Adrenal gland (tissue), 12 donors: ENCODE results near the gene ATXN1. TPM values are rescaled to one million over a fixed set of nuclear protein-coding genes. Genes with fewer than 3 reads are reported as not detected.

Experiments used
- DNase-seq, 7 donors: peaks; one replicate each; pipeline ENCODE4 v3.0.0-alpha.2; 2019 to 2020
- H3K27ac ChIP-seq, 5 donors: fragments of 200-600 bp; sonication (generic) in 4 of 5; 1 replicate in 3 of 5; 2 replicates in 2 of 5; pipeline versions ENCODE4 v1.5.1 to v1.8.0; 2016 to 2020; ENCODE audit warnings: mild to moderate bottlenecking in 1 of 5
- H3K27me3 ChIP-seq: fragments of 200-600 bp; 2 replicates; pipeline ENCODE4 v1.8.0; 2021
- H3K36me3 ChIP-seq, 2 donors: fragments of 200-600 bp; replicated peaks in 1 of 2; 1 replicate in 1 of 2; 2 replicates in 1 of 2; pipeline versions ENCODE4 v1.5.1 to v1.8.0; 2018 to 2022
- H3K4me1 ChIP-seq, 2 donors: fragments of 200-600 bp; replicated peaks in 1 of 2; 1 replicate in 1 of 2; 2 replicates in 1 of 2; pipeline versions ENCODE4 v1.5.1 to v1.8.0; 2018 to 2021
- H3K4me3 ChIP-seq, 4 donors: fragments of 200-600 bp; sonication (generic) in 3 of 4; one replicate each; pipeline ENCODE4 v1.5.1; 2016 to 2018
- H3K9me3 ChIP-seq, 3 donors: fragments of 200-600 bp; sonication (generic) in 1 of 3; replicated peaks in 1 of 3; 1 replicate in 2 of 3; 2 replicates in 1 of 3; pipeline versions ENCODE4 v1.5.1 to v1.8.0; 2016 to 2021
- POLR2A ChIP-seq, 2 donors: fragments of 450-650 bp; IDR thresholded peaks; one replicate each; pipeline ENCODE4 v1.6.1; 2017; ENCODE audit warnings: antibody characterized with exemption in 2 of 2, mild to moderate bottlenecking in 2 of 2, moderate library complexity in 1 of 2
- WGBS, 4 donors: extraction: QIAGEN DNeasy Blood & Tissue Kit in 2 of 4; methylation state at CpG; one replicate each; pipeline versions ENCODE4 v1.1.5 to v1.1.7; 2013 to 2017; 5-methylcytosine and 5-hydroxymethylcytosine counted together
- intact Hi-C, 2 donors: fragments of 100-400 bp; cut with DNase I; formaldehyde crosslinking; loops; one replicate each; pipeline versions ENCODE4 v1.14.1 to v1.15.0; 2022 to 2023
- polyA plus RNA-seq, 3 donors: library from polyadenylated mRNA; stranded (reverse); fragments of 200-250 nt in 2 of 3; fragments of 350-450 nt in 1 of 3; fragmentation: Illumina TruSeq in 1 of 3; extraction: RNeasy Lipid Tissue Mini Kit (QIAGEN cat#74804) in 1 of 3; gene quantifications; one replicate each; pipeline ENCODE4 v1.2.3, GENCODE V29; 2013 to 2014
- total RNA-seq, 9 donors: library from RNA; depleted of rRNA in 4 of 9; stranded (reverse); fragments of >200 nt in 4 of 9; fragments of 120-200 nt in 1 of 9; fragmentation: NEBNext Ultra II Directional in 1 of 9; extraction: Animal tissue kit (Norgen Biotek cat#: 25700) in 1 of 9; gene quantifications; one replicate each; pipeline versions ENCODE4 v1.1.0 to v1.2.4, GENCODE V29; 2013 to 2023
- TF ChIP-seq, protein P1 (sequence below), 6 experiments: fragments of 450-650 bp in 4 of 6; fragments of 200-600 bp in 2 of 6; sonication (generic) in 1 of 6; IDR thresholded peaks; 1 replicate in 5 of 6; 2 replicates in 1 of 6; pipeline versions ENCODE4 v1.5.1 to v1.8.0; 2016 to 2021; ENCODE audit warnings: antibody characterized with exemption in 6 of 6, mild to moderate bottlenecking in 2 of 6, moderate library complexity in 1 of 6
- donor health status: healthy with polysubstance abuse.
- donor health status: Bipolar disorder and iron deficiency.
- donor health status: DM: yes; HTN: yes; CAD: no.
- donor health status: DM: no; HTN: no; CAD: no.
- donor health status: DM: no; HTN: no; CAD: no.
- donor health status: DM: yes; HTN: yes; CAD: no.

The ATXN1 gene
- total and polyA plus RNA-seq, 12 donors: 3.4 to 51.3 (median 25.4) TPM

DNA sequence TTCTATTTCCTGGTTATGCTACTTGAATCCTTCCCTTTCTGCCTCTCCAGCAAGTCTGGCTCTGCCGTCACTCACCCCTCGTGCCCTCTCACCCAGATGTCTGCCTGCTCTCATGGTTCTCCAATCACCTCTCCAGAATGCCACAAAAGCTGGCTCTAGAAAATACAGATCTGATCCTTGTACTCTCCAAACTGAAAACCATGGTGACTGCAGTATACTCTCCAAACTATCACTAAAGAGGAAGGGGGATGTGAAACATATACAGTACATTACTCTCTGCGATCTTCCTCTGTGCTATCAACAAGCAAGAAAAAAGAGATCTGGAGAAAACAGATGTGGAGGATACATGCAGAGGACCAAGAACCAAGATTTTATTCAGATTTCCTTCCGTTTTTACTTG lies 91.1 kb downstream of the ATXN1 start:
- H3K4me1 ChIP-seq: peaks cover 0 to 32% of the 10 kb centered on the region in 2 donors
- H3K4me3 ChIP-seq: no peak overlapping the region
- WGBS, 4 donors: 46 to 64% (median 62%) methylated on average over 4 of the region's 4 CpGs
- H3K27ac ChIP-seq: peak overlapping the region in 2 of 5 donors; percentile 4 to 65
- no peaks in the 10 kb centered on the region for H3K36me3 ChIP-seq
- intact Hi-C loops: loop anchor here in 1 of 2 donors (10.0 kb wide), 1 partner anchor 95 kb away; the partner anchor contains the start of gene ATXN1
- peak in 4 of 7 donors; percentile 26 to 64 (median 40) for DNase-seq
- no peak for TF ChIP-seq POLR2A (IDR thresholded peaks at IDR 0.05)
- TF ChIP-seq, protein P1, sequence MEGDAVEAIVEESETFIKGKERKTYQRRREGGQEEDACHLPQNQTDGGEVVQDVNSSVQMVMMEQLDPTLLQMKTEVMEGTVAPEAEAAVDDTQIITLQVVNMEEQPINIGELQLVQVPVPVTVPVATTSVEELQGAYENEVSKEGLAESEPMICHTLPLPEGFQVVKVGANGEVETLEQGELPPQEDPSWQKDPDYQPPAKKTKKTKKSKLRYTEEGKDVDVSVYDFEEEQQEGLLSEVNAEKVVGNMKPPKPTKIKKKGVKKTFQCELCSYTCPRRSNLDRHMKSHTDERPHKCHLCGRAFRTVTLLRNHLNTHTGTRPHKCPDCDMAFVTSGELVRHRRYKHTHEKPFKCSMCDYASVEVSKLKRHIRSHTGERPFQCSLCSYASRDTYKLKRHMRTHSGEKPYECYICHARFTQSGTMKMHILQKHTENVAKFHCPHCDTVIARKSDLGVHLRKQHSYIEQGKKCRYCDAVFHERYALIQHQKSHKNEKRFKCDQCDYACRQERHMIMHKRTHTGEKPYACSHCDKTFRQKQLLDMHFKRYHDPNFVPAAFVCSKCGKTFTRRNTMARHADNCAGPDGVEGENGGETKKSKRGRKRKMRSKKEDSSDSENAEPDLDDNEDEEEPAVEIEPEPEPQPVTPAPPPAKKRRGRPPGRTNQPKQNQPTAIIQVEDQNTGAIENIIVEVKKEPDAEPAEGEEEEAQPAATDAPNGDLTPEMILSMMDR (IDR thresholded peaks at IDR 0.05): no peak
- H3K27me3 ChIP-seq: no peaks in the 10 kb centered on the region
- H3K9me3 ChIP-seq: no peaks in the 10 kb centered on the region

DNA sequence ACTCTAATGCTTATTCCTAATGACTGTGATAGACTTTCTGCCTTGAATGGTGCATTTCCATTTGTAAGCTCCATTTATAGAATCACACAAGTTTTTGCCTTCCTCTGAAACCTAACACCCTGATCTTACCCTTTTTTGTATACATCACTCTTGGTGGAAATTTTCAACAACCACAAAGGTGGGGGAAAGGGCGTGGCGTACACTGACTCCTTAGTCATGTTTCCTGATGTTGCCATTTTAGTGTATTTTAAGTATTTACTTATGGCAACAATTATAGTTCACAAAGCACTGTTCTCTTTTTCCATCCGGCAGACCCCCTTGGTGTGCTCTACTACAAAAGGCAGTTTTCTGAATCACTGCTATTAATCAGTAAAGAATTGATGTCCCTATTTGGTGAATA lies 92.0 kb downstream of the ATXN1 start:
- Histone ChIP-seq H3K9me3 (no peaks in the 10 kb centered on the region), H3K4me3 (no peak overlapping the region), H3K4me1 (peaks cover 0 to 25% of the 10 kb centered on the region in 2 donors), H3K36me3 (no peaks in the 10 kb centered on the region), H3K27ac (no peak overlapping the region), H3K27me3 (no peaks in the 10 kb centered on the region)
- TF ChIP-seq, protein P1 (IDR thresholded peaks at IDR 0.05): no peak
- no peak for TF ChIP-seq POLR2A (IDR thresholded peaks at IDR 0.05)
- WGBS, 4 donors: 80 to 83% (median 82%) methylated on average over 3 of the region's 3 CpGs
- DNase-seq: no peak
- intact Hi-C loops: no loop called here

GRCh38 chr6:16667509-16667908 lies 93.8 kb downstream of the ATXN1 start:
- Histone ChIP-seq H3K36me3 (no peaks in the 10 kb centered on the region), H3K27ac (no peak overlapping the region), H3K4me1 (peaks cover 0 to 25% of the 10 kb centered on the region in 2 donors), H3K27me3 (no peaks in the 10 kb centered on the region), H3K4me3 (no peak overlapping the region), H3K9me3 (no peaks in the 10 kb centered on the region)
- intact Hi-C loops: no loop called here
- no peak for DNase-seq
- TF ChIP-seq, protein P1 (IDR thresholded peaks at IDR 0.05): no peak
- no peak for TF ChIP-seq POLR2A (IDR thresholded peaks at IDR 0.05)
- WGBS, 4 donors: 88 to 94% (median 91%) methylated on average over 4 of the region's 4 CpGs

- Histone ChIP-seq H3K9me3 (no peaks in the 10 kb centered on the region), H3K4me3 (no peak overlapping the region), H3K4me1 (peaks cover 0 to 12% of the 10 kb centered on the region in 2 donors), H3K36me3 (no peaks in the 10 kb centered on the region), H3K27me3 (no peaks in the 10 kb centered on the region), H3K27ac (no peak overlapping the region)
- no peak for TF ChIP-seq POLR2A (IDR thresholded peaks at IDR 0.05)
- TF ChIP-seq, protein P1 (IDR thresholded peaks at IDR 0.05): no peak
- DNase-seq: no peak
- WGBS, 4 donors: 93 to 100% (median 98%) methylated on average over 2 of the region's 2 CpGs
- intact Hi-C loops: no loop called here
These were observed 95.3 kb downstream of the ATXN1 start for GRCh38 chr6:16665992-16666391.
